VCaP (cell line): ENCODE results near the gene SFRP4.
A peak's percentile ranks its signal among the peaks of the same experiment; 100 is the strongest.
"Not testable (repeated sequence)": the region's sequence is repeated elsewhere in the genome, so short reads cannot be mapped to it uniquely, and the experiment has no call there.

Source experiments
- H3K27ac ChIP-seq: fragments of 450-650 bp; 2 replicates; pipeline ENCODE4 v1.5.1; 2017
- CTCF ChIP-seq: fragments of 450-650 bp; conservative IDR thresholded peaks from 2 replicates; pipeline ENCODE4 v1.5.1; 2017; ENCODE audit warnings: mild to moderate bottlenecking, moderate library complexity

SFRP4 gene

GRCh38 chr7:37916673-37917660 lies at the start of gene SFRP4:
SFRP4 (minus strand) TSS chr7:37916817; CDS start chr7:37916537, 280 bp downstream.
- peak; percentile 89 for TF ChIP-seq CTCF
- H3K27ac ChIP-seq, result peak within 1 kb of the TSS; percentile 35; the same call in 1 of the 2 replicates

GRCh38 chr7:37964196-37964595 lies 47.6 kb upstream of the SFRP4 start:
- TF ChIP-seq CTCF, result no peak
- no peak overlapping the region for H3K27ac ChIP-seq

GRCh38 chr7:37961251-37961650 lies 44.6 kb upstream of the SFRP4 start:
- TF ChIP-seq CTCF, result no peak
- H3K27ac ChIP-seq, result no peak overlapping the region

GRCh38 chr7:37960483-37960882 lies 43.9 kb upstream of the SFRP4 start:
- no peak overlapping the region for H3K27ac ChIP-seq
- no peak for TF ChIP-seq CTCF

GRCh38 chr7:37957221-37957970 lies 40.8 kb upstream of the SFRP4 start:
- TF ChIP-seq CTCF, result no peak

GRCh38 chr7:37956791-37957190 lies 40.2 kb upstream of the SFRP4 start:
- no peak for TF ChIP-seq CTCF
- no peak overlapping the region for H3K27ac ChIP-seq

More at GRCh38 chr7:37957221-37957970, 40.8 kb upstream of the SFRP4 start:
- H3K27ac ChIP-seq, result no peak overlapping the region

- H3K27ac ChIP-seq, result not testable (repeated sequence)
Observed at GRCh38 chr7:37954217-37954616, 37.6 kb upstream of the SFRP4 start.
